Right hindlimb (tissue), 1 donor: Measurements from ENCODE around the gene MGAT5B.

Experiments used
- DNase-seq: peaks from one replicate; pipeline ENCODE4 v3.0.0-alpha.2; 2018

MGAT5B gene

DNA sequence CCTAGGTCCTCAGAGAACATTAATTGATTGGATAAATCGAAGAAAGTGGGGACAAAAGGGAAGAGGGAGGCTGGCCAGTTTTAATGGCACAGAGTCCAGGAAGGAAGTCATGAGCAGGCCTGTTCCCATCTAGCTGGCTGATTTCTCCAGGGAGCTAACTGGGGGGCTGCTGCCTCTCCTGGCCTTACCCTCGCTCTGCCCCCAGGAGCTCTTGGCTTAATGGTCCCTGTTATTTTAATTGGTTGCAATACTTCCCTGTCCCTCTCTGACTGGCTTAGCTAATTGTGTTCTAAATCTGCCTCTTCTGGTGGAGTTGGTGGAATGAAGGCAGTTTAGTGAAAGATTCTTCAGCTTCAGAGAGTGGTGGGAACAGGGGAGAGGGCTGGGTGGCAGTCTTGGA is 61.4 kb downstream of the MGAT5B start:
- no peak for DNase-seq

DNA sequence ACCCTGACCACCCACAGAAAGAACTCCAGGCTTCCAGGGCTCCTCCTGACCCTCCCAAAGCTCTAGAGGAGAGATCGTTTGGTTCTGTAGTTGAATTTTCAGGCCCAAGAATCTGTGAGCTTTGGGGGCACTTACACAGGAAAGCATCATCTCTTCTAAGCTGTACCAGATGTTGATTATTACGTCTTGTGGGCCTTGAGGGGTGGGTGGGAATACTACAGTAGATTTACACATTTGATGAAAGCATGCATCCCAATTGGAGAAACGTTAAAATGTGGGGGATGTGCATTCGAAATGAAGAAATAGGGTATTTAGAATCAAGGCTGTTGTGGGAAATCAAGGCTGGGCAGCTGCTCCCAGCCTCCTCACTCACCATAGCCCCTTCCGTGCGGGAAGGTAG is 61.9 kb downstream of the MGAT5B start:
- DNase-seq: no peak

DNA sequence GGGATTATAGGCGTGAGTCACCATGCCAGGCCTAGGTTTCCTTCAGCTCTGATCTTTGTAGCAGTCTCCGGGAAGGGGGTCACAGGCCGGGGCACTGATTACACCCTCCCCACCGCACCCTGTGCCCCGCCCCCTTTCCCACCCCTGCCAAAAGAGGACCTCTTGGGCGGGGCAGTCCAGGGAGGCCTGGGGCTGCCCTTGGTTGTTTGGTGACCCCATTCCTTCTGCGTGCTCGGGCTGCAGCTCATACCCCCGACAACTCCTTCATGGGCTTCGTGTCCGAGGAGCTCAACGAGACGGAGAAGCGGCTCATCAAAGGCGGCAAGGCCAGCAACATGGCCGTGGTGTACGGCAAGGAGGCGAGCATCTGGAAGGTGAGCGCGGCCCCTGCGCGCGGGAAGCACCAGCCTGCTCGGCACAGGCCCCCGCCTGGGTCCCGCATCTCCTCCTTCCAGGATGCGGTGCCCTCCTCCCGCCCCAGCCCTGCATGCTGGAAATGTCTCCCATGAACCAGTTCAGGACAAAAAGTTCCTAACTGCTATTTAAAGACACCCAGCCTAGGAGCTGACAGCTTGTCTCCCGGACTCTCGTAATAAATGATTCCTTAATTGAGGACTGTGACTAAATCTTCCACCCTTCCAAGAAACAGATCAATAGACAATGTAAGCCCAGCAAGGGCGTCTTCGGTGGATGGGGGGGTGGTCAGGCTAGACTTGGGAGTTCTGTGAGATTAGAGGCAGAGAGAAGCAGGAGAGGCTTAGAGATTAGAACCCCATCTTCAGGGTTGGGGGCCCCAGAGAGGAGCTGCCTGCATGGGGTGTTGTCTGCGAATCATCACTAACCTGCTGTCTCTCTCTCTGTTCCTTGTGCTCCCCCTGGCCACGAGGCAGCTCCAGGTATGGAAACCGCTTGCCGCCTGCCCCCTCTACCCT is 64.5 kb downstream of the MGAT5B start:
- DNase-seq: no peak

- no peak for DNase-seq
Observed at GRCh38 chr17:76934561-76935320, 66.5 kb downstream of the MGAT5B start.

- no peak for DNase-seq
Observed at GRCh38 chr17:76935331-76935730, 67.1 kb downstream of the MGAT5B start.

DNA sequence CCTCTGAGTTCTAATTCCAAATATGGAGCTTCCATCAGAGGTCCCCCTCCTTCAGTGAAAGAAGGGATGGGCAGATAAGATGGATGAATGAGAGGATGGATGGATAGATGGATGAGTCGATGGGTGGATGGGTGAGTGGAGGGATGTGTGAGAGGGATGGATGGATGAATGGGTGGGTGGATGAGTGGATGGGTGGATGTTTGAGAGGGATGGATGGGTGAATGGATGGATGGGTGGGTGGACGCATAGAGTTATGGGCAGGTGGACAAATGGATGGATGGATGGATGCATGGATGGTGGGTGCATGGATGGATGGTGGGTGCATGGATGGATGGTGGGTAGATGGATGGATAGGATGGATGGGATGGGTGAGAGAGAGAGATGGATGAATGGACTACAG is 69.0 kb downstream of the MGAT5B start:
- DNase-seq: no peak

DNA sequence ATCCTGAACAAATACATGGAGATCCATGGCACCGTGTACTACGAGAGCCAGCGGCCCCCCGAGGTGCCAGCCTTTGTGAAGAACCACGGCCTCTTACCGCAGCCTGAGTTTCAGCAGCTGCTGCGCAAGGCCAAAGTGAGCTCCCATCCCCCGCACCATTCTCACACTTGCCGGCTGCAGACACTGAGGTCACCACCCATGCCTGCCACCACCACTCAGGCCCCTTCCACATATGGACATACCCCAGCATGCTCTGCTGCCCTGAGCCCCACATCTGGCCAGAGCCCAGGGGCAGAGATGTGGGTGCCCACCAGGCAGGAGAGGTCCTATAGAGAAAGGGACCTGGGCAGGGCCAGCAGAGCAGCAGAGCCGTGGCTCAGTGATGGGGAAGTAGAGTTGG is 69.8 kb downstream of the MGAT5B start:
- DNase-seq: no peak

DNA sequence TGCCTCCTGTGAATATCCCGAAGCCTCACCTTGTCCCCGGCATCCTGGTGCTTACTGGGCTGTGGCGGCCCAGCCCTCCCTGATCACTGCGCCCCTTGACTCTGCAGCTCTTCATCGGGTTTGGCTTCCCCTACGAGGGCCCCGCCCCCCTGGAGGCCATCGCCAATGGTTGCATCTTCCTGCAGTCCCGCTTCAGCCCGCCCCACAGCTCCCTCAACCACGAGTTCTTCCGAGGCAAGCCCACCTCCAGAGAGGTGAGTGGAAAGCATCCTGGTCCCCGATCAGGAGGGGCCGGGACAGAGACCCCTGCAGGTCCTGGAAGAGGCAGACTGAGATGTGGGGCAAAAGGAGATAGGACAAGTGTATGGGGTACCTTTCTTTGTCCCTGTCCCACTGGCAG is 72.1 kb downstream of the MGAT5B start:
- DNase-seq: no peak

- no peak for DNase-seq
Observed at GRCh38 chr17:76940738-76941350, 72.6 kb downstream of the MGAT5B start.

- DNase-seq: no peak
Observed at GRCh38 chr17:76943202-76943601, 75.0 kb downstream of the MGAT5B start.

DNA sequence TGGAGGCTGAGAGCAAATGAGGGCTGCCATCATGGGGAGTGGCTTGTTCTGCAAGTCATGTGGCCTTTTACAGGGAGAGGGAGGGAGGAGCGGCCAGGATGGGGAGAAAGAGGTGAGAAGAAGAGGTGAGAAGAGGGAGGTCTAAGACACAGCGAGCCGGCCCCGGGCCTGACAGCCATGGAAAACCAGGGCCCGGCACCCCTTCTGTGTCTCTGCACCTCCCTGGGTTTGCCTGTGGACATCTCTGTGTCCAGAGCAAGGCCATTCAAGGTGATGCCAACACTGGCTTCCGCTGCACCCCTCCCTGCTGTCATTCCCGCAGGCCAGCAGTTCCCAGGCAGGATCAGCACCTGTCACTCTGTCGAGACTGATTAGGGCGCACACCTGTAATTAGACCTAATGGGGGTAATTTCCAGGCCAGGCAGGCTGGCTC is 75.6 kb downstream of the MGAT5B start:
- DNase-seq: no peak

GRCh38 chr17:76944477-76944876 is 76.3 kb downstream of the MGAT5B start:
- DNase-seq: no peak

DNA sequence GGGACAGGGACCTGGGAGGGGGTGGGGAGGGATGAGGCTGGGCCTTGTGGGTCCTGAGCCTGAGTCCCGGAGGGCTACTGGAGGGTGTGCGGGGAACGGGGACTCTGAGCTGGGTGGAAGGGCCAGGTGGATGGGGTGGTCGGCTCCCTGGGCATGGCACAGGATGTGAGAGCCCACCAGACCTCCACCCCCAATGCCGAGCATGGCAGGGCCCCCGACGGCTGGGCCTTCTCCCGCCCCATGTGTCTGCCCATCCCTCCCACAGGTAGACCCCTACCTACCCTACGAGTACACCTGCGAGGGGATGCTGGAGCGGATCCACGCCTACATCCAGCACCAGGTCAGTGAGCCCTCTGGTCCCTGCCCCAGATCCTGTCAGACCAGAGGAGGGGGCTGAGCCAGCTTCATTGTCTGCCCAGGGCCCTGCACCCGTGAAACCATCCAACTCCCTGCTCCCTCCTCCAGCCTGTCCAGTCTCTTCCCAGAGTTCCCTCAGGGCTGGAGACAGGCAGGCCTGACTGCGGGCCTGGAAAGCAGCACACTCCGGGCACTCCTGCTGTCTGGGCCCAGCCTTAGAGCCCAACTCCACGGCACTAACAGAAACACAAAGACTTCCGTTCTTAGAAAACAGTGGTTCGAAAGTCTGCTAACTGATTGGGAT is 78.0 kb downstream of the MGAT5B start:
- DNase-seq: no peak

DNA sequence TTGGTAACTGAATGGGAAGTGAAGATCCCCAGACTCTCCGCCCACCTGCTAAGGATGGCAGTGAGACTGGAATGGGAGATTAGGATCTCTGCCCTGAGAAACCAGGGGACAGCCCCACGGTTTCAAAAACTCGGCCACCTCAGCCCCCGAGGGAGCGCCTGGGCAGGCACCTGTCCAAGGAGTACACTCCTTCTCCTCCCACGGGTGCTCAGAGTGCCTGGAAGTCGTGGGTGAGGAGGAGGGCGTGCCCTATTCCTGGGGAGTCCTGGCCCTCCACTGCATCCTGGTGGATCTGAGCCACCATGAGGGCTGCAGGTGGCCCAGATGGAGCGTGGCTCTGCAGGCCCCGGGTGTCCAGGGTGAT is 78.5 kb downstream of the MGAT5B start:
- DNase-seq: no peak

- no peak for DNase-seq
Observed at GRCh38 chr17:76947309-76947708, 79.1 kb downstream of the MGAT5B start.

- DNase-seq: no peak
Observed at GRCh38 chr17:76947771-76948170, 79.6 kb downstream of the MGAT5B start.

DNA sequence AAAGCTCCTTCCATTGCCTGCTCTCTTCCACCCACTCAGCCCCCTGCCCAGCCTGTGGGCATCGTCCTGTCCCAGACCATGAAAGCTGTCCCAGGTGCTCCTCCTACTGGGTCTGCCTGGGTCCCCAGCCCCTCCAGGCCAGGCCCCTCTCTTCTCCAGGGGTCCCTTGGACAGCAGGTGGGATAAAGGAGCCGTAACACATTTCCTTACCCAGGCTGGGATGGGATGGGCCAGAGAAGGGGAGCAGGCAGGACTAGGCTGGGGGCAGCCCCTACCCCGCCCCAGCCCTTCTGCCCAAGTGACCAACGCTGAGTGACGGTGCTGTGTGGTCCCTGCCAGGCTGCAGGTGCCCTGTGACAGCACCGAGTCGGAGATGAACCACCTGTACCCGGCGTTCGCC is 80.1 kb downstream of the MGAT5B start:
- DNase-seq: no peak

GRCh38 chr17:76948726-76949342 is 80.6 kb downstream of the MGAT5B start:
- no peak for DNase-seq

GRCh38 chr17:76949913-76950695 is 81.9 kb downstream of the MGAT5B start:
- DNase-seq: no peak

- no peak for DNase-seq
Observed at GRCh38 chr17:76951375-76951905, 83.2 kb downstream of the MGAT5B start.

- DNase-seq: no peak
Observed at GRCh38 chr17:76952402-76952801, 84.2 kb downstream of the MGAT5B start.

GRCh38 chr17:76953066-76953465 is 84.9 kb downstream of the MGAT5B start:
- no peak for DNase-seq
